ENCODE measurements around the gene DNAJC30.

Gene DNAJC30

DNA sequence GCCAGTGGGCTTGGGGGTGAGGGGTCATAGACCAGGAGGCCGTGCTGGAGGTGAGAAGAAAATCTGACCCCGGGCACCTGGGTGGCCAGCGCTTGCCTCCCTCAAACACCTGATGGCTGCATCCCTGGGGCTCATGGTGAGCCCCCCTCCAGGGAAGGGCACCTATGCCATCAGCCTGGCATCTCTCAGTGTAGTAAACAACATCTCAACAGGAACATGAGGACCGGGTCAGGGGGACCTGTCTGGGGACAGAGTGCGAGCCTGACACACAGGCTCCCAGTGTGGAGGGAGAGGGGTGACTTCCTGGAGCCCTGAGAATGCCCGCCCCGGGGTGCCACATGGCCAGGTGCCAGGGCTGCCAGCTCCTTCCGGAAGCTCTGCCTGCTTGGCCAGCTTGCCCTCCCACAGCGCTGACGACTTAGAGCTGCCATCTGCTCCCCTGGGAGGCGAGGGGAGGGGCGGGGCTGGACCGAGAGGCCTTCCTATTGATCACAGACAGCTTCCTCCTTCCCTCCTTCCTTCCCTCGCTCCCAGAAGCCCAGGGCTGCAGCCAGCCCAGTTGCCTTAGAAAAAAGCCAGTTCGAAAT lies 23.9 kb upstream of the DNAJC30 start:
- peak in 1 of 5 donors; percentile 48 for DNase-seq

DNA sequence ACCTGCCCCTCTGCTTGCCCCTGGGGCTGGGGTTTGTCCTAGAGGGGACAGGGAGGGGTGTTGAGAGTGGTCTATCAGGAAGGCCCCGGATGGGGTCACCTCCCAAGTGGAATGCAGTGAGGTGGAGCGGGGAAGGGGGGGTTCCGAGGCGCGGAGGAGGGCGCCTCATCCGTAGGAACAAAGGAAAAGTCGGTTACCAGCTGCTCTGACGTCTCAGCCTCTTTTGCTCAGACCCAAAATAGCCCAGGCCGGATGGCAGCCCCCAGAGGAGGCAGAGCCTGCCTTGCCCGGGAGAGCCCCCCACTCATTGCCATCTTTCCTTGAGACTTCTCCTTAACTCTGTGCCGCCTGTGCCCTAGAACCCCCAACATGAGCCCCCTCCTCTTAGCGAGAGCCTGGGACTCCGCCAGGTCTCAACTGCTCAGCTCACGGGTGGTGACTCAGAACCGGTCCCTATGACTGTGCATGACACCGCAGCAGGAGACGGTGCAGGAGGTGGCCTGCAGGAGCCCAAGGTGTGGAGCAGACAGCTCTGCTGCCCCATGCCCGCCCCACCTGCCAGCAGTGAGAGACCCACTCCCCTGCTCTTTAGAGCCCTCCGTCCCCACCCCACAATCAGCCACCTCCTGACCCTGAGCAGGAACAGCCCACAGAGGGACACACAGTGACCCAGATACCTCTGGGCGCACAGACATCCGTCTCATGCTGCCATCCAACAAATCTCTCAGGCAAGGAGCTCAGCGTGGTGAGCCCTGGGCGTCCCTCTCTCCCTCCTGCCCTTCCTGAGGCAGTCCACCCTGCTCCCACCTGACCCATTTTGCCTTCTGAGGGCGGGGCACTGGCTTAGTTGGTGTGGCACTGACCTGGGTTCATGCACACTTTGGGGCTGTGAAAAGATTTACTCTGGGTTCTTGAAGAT lies 23.1 kb upstream of the DNAJC30 start:
- peak in 1 of 5 donors; percentile 27 for DNase-seq

DNA sequence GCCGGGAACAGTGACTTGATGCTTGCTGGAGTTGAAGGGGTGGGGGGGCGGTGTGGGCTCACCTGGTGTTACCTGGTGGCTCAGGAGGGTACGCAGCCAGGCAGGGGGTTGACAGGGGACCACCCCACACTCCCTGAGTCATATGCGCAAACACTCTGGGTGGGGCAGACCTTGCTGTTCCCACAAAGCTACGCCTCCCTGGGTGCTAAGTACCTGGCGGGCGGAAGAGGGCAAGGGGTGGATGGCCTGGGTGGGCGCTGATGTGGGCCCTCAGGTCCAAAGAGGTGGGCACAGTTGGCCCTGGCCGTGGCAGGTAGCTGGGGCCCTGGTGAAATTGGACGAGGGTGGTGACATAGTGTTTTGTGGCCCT lies 22.3 kb upstream of the DNAJC30 start:
- no peak for DNase-seq

DNA sequence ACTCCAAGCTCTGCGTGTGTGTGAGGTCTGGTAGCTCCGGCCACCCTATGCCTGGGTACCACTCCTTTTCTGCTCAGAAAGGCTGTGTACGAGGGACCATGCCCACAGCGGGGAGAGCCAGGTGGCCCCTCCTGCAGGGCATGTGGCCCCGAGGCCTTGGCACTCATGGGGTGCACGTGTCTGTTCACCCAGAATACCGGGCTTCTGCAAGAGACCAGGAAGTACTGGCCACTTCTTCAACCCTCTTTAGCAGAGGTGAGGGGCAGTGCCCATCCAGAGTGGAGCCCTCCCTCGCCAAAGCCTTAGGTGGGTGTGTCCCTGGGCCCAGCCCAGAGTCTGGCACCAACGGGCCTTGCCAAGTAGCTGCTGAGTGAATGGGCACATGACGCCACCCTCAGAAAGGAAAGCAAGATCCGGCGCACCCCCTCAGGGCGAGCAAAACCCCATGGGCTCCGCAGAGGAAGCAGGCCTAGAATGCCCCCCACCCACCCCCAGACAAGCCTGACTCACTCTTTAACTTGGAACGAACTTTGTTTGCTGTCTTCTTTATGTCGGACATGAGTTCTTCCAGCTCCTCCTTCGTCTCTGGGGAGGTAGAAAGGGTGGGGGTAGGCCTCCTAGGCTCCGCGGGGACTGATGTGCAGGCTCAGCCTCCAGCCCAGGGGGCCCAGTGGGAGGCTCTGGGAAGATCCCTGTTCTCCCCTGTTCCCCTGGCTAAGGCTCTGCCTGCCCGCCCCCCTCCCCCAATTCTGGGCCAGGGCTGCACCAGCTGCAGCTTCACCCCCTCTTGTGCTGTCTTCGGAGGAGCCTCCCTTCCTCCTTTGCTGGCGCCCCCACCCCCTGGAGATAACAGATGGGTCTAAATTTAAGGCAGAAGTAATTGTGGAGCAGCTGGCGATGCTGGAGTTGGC lies 21.6 kb upstream of the DNAJC30 start:
- DNase-seq: no peak

DNA sequence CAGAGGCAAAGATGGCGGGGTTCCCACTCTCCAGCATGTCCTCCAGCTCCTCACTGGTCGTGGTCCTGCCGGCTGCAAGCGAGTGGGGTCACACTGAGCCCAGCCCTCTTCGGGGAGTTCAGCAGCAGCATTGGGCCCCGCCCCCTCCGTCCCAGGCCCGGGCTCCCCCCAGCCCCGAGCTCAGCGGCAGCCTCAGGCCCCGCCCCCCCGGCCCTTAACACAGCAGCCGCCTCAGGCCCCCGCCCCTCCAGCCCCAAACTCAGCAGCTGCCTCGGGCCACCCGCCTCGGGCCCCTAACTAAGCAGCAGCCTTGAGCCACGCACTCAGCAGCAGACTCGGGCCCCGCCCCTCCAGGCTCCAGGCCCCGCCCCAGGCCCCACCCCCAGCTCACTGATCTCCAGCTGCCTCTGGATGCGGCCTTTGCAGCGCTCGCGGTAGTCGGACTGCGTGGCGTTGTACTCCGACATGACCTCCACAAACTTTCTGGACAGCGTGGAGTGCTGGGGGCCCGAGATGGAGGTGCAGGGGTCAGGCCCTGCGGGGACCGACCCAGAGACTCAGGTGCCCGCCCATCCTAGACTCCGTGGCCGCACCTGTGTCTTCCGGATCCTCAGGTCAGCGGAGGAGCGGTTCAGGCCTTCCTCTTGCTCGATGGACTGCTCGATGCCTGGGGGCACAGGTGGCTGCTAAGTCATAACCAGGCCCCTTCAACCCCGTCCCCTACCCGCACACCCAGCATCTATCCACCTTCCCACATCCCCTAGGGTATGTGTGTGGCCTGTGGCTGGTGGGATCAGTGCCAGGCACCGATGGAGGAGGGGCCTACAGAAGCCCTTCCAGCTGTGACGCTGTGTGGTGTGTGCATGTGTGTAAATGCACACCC lies 20.7 kb upstream of the DNAJC30 start:
- peak in 3 of 5 donors; percentile 29 to 33 (median 31) for DNase-seq

DNA sequence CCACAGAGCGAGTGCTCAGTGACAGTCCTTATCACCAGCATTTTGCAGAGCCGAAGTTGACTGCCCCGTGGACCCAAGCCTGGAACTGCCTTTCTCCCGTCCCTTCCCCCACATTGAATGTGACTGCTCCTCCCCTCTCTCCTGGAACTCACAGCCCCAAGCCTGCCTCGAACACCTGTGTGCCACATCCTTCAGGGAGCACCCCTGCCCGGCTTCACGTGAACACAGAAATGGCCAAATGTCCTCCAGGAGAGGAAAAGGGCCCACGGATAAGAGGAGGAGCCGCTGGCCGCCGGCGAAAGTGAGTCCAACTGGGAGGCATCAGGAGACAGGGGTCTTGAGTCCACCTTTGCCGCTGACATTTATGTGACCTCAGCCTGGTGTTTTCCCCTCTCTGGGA lies 20.0 kb upstream of the DNAJC30 start:
- no peak for DNase-seq

DNA sequence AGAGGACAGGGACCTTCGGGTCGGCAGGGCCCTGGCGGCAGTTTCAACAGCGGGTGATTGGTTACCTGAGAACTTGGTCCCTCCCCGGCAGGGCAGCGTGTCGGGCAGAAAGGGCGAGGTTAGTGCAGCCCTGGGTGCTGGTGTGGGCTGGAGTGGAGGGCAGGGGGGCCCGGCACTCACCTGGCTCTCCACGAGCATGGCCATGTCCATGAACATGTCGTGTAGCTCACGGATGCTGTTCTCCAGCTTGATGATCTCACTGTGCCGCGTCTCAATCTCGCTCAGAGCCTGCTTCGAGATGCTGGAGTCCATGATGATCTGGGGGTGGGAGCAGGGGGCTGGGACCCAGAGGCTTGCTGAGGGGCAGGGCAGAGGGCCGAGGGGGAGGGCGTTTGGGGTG lies 19.4 kb upstream of the DNAJC30 start:
- DNase-seq: no peak

DNA sequence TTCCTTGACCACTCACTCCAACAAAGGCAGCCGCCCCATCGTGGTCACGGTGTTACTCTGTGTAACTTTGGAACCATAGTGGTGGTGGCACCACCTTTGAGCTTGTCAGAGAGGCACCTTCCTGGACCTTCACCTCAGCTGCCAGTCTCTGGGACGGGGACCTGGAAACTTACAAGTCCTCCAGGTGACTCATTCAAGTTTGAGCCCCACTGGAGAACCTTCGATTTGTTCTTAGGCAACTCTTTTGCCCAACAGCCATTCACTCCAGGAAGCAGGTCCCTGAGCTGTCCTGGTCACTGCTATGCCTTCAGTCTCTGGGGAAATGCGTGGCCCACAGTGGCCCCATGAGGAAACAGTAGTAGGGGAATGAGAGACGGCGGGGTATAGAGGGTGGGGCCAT lies 19.0 kb upstream of the DNAJC30 start:
- no peak for DNase-seq

DNA sequence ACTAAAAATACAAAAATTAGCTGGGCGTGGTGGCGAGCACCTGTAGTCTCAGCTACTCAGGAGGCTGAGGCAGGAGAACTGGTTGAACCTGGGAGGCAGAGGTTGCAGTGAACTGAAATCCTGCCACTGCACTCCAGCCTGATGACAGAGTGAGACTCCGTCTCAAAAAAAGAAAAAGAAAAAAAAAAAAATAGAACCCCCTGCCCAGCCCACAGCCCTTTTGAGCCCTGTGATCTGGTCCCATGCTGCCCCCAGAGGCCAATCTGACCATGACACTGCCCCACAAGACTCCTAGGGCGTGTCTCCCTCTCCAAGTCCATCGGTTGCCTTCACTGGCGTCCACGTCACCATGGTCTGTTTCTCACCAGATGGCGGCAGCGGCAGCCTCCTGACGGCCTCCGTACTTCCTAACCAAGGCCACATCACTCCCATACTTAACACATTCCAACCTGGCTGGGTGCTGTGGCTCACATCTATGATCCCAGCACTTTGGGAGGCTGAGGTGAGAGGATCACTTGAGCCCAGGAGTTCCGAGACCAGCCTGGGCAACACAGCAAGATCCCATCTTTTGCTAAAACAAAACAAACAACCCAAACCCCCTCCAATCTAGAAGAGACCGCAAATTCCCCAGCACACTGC lies 18.2 kb upstream of the DNAJC30 start:
- peak in 1 of 5 donors; percentile 20 for DNase-seq

DNA sequence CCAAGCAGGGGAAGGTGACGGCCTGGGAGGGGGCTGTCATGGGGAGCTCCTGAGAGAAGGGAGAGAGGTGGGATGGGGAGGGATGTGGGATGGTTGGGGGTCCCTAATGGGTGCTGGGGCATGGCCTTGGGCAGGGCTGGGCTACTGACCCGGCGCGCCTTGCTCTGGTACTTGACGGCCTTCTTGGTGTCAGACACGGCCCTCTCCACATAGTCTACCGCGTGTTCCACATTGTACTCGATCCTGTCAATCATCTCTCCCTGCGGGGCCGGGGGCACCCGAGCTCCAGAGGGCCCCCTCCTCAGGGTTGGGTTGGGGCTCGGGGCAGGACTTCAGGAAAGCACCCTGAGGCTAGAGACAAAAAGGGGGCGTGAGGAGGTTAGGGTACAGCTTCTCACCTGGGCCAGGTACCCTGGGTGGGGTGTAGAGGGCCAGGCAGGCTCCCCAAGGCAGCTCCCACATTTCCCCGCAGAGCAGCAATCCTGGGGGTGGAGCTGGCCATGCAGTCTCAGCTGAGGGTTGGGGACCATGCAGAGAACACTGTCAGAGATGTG lies 17.4 kb upstream of the DNAJC30 start:
- no peak for DNase-seq

DNA sequence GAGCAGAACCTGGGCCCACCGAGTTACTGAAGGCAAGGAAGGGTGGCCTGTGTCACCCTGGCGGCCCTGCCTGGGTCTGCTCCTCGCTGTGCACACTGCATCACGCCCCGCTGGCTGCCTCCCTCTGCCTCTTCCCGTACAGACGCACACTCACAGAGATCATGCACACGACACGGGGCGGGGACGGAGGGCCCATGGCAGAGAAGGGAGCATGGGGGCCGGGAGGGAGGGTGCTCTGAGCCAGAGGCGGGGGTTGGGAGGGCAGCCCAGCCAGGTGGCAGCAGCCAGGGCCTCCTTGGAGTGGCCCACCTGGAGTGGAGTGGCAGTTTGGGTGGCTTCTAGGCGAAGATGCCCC lies 16.8 kb upstream of the DNAJC30 start:
- DNase-seq: no peak

DNA sequence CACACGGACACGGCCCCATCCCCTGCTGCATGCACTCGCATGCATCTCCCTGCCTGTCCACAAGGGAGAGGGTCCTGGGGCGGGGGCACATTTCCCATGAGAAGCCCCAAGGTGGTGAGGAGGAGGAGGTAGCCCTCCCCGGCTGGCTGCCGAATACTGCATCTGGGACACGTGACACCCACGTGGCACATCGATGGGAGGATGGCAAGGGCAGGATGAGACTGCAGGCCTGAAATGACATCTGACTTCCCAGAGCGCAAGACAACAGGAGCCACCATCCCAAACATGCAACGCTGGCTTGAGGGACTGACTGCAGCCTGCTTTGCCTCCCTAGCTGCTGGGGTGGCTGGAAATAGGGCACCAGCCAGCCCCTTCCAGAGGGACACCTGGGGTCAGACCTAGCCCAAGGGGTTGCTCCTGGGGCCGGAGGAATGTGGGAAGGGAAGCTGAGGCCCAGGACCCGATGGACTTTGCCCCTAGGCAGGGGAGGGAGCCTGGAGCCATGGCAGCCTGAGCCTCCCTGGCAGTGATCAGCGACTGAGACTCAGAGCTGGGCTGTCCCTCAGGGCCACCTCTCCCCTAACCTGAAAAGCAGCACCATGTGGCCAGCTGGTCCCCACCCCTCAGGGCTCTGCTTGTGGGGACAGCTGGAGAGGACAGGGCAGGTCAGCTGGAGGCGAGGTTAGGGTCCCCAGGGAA lies 16.3 kb upstream of the DNAJC30 start:
- no peak for DNase-seq

DNA sequence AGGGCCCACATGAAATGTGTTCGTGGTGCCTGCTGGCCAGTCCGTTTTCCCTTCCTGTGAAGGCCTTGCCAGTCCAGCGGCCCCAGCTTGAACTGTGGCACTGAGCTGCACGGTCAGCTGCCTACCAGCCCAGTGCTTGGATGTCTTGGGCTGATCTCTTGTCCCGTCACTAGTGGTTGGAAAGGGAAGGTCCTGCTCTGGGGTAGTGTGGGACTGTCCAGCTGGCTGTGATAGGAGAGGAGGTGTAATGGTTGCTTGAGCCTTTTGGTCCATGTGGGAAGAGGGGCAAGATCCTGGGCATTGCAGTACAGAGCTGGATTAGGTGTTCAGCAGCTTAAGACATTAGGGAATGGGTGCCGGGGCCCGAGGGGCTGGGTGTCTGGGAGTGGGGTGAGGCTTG lies 15.2 kb upstream of the DNAJC30 start:
- no peak for DNase-seq

DNA sequence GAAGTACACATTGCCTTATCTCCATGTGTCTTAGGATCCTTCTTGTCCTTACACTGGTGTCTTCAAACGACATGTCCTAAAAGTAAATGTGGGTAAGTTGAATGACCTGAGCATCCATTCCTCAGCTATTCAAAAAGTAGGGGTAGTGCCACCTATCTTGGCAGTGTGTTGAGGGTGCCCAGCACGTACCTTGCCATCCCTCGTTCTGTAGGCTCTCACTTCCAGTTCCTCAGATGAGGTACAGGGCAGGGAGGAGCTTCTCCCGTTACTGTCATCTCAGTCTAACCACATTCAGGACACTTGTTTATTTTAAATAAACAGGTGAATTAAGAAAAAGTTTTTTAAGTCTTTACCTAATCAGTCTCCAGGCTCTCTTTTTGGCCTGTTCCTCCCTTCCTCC lies 13.1 kb upstream of the DNAJC30 start:
- DNase-seq: no peak

DNA sequence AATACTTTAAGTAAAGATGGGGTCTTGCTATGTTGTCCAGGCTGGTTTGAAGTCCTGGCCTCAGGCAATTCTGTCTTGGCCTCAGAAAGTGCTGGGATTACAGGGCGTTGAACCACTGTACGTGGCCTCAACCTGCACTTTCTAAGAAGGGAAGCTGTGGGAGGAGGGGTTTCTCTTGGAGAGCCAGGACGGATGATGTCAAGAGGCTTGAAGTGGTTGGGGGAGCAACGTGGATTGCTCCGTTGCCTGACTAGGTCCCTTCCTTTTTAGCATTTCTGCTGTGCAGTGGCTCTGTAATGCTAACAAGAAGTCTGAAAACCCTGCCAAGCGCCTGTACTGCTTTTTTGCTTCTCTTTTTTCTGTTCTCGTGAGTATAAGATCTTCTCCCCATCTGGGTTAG lies 7.4 kb upstream of the DNAJC30 start:
- no peak for DNase-seq

DNA sequence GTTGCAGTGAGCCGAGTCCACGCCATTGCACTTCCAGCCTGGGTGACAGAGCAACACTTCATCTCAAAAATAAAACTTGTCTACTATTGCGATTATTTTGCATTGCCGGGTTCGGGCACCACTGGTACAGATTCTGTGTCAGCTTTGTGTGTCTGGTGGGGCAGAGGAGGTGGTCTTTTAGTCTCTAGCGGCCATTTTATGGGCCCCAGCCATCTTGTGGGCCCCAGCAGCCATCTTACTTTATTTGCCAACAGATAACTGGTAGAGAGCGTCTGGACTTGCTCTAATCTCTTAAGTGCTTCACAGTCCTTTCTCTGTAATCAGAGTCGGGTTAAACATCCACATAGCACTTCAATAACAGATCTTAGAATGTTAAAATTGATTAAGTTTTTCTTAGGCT lies 5.0 kb upstream of the DNAJC30 start:
- DNase-seq: no peak

DNA sequence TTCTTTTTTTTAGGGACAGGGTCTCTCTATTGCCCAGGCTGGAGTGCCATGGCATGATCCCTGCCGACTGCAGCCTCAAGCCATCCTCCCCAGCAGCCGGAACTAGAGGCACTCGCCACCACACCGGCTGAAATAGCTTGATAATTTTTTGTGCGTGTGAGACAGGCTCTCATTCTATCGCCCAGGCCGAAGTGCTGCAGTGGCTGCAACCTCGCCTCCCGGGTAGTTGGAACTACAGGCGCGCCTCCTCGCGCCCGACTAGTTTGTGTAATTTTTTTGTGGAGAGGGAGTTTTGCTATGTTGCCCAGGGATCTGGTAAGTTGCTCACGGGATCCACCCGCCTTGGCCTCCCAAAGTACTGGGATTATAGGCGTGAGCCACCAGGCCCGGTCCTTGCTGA lies 2.1 kb upstream of the DNAJC30 start:
- no peak for DNase-seq

DNA sequence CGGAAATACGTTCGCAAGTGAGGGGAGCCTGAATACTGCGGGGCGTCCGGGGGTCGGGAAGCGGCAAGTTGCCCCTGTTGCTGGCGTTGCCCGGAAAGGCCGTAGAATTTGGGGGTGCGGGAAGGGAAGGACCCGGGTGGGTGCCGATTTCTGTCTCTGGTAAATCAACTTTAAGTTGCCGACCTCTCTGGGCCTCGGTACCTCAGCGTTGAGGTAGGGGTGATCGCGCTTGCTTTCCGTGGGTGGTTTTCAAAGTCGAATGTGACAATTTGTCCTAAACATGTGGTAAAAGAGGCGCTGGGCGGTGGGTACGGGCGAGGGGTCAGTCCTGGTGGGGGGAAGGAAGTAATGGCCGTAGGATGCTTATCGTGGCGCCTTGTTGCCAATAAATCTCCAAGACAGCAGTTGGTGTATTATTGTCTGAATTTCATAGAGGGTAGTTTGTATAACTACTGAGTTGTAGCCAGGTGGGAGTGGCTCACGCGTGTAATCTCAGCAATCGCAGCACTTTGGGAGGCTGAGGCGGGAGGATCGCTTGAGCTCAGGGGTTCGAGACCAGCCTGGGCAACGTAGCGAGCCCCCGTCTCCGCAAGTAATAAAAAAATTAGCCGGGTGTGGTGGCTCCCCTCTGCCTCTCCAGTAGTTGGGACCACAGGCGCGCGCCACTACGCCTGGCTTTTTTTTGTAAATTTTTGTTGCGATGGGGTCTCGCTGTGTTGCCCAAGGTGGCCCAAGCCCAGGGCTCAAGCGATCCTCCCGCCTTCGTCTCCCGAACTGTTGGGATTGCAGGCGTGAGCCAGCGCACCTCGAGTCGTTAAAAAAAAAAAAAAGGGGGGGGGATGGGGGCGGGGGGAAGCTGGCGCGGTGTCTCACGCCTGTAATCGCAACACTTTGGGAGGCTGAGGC lies 788 bp upstream of the DNAJC30 start:
- no peak for DNase-seq

DNA sequence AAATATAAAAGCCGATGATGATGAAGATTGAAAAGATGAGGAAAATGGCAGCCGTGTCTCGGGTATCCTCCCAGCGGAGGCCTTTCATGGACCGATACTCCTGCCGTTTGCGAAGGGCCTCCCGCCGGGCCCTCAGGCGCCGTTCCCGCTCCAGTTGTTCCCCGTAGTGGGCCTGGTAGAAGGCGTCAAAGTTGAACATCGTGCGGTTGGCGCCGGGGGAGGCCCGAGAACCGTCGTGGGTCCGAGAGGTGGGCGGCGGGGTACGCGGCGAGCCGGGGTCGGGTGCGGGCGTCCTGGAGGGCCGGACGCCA lies 553 bp downstream of the DNAJC30 start:
- DNase-seq: no peak

DNA sequence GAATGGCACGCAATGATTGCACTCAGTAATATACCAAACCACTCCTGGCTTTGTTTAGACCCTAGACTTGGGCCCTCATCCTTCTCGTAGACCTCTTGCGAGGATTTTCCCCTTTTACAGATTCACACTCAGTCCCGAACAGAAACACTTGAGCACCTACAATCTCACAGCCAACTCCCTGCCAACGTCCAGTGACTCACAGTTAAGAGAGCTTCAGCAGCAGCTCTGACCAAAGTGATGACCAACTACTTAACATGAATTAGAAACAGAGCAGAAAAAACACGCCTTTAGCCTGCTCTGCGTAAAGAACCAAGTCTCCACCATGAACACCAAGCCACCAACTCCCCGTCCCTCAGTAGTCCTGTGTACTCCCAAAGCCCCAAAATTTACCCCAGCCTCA lies 2.2 kb downstream of the DNAJC30 start:
- DNase-seq: no peak

Measured in T-helper 1 cell (primary cell).